Dorsolateral prefrontal cortex (tissue), 118 donors: ENCODE measurements around the gene IZUMO2. TPM values are rescaled to one million over a fixed set of nuclear protein-coding genes. Genes with fewer than 3 reads are reported as not detected.

ENCODE experiments used
- total RNA-seq, 120 experiments: library from RNA; stranded (reverse); gene quantifications; one replicate each; pipeline versions ENCODE4 v1.2.3 to v1.2.4, GENCODE V29; 2022

Gene IZUMO2
- total RNA-seq, 120 experiments from 2014 or later, result 0.56 to 0.85 (median 0.67) TPM; not detected in 114

Other genes starting within 250 kb of the IZUMO2 start
- gene ATF5, start 234.1 kb downstream of the IZUMO2 start, total RNA-seq, result 10 to 100 TPM in 65 of 120 experiments, 1 to 10 TPM in 55; 5.5 to 19.9 (median 10.1) TPM
- 10 to 100 TPM; 27.0 to 56.5 (median 36.4) TPM for gene NUP62, start 233.8 kb downstream of the IZUMO2 start, total RNA-seq
- 1 to 10 TPM in 38 of 120 experiments, under 1 TPM in 78, not detected in 4; 0.15 to 5.0 (median 0.72) TPM for gene SIGLEC11, start 202.1 kb downstream of the IZUMO2 start, total RNA-seq
- gene VRK3, start 137.9 kb downstream of the IZUMO2 start, total RNA-seq, result 10 to 100 TPM; 38.8 to 67.5 (median 53.3) TPM
- gene ZNF473, start 137.3 kb downstream of the IZUMO2 start, total RNA-seq, result 10 to 100 TPM in 60 of 120 experiments, 1 to 10 TPM in 60; 5.5 to 28.5 (median 10.0) TPM
- 10 to 100 TPM; 23.9 to 74.2 (median 42.8) TPM for gene MYH14, start 40.3 kb upstream of the IZUMO2 start, total RNA-seq
- gene KCNC3, start 166.1 kb upstream of the IZUMO2 start, total RNA-seq, result 10 to 100 TPM; 15.1 to 99.8 (median 56.4) TPM
- gene NAPSA, start 202.4 kb upstream of the IZUMO2 start, total RNA-seq, result 1 to 10 TPM in 101 of 120 experiments, under 1 TPM in 19; 0.28 to 5.4 (median 1.8) TPM
- gene NR1H2, start 213.2 kb upstream of the IZUMO2 start, total RNA-seq, result 10 to 100 TPM; 47.4 to 83.8 (median 64.3) TPM
- 10 to 100 TPM in 85 of 120 experiments, 1 to 10 TPM in 35; 4.5 to 21.9 (median 12.2) TPM for gene POLD1, start 221.1 kb upstream of the IZUMO2 start, total RNA-seq